VCaP (cell line): ENCODE measurements around the gene JARID2.

Experiments
- H3K27ac ChIP-seq: fragments of 450-650 bp; 2 replicates; pipeline ENCODE4 v1.5.1; 2017
- TF ChIP-seq, protein P1 (sequence below): fragments of 450-650 bp; conservative IDR thresholded peaks from 2 replicates; pipeline ENCODE4 v1.5.1; 2017; ENCODE audit warnings: mild to moderate bottlenecking, moderate library complexity

The JARID2 gene

GRCh38 chr6:15513131-15513771, 267.4 kb downstream of the JARID2 start:
- no peak overlapping the region for H3K27ac ChIP-seq
- TF ChIP-seq, protein P1, sequence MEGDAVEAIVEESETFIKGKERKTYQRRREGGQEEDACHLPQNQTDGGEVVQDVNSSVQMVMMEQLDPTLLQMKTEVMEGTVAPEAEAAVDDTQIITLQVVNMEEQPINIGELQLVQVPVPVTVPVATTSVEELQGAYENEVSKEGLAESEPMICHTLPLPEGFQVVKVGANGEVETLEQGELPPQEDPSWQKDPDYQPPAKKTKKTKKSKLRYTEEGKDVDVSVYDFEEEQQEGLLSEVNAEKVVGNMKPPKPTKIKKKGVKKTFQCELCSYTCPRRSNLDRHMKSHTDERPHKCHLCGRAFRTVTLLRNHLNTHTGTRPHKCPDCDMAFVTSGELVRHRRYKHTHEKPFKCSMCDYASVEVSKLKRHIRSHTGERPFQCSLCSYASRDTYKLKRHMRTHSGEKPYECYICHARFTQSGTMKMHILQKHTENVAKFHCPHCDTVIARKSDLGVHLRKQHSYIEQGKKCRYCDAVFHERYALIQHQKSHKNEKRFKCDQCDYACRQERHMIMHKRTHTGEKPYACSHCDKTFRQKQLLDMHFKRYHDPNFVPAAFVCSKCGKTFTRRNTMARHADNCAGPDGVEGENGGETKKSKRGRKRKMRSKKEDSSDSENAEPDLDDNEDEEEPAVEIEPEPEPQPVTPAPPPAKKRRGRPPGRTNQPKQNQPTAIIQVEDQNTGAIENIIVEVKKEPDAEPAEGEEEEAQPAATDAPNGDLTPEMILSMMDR: no peak

DNA sequence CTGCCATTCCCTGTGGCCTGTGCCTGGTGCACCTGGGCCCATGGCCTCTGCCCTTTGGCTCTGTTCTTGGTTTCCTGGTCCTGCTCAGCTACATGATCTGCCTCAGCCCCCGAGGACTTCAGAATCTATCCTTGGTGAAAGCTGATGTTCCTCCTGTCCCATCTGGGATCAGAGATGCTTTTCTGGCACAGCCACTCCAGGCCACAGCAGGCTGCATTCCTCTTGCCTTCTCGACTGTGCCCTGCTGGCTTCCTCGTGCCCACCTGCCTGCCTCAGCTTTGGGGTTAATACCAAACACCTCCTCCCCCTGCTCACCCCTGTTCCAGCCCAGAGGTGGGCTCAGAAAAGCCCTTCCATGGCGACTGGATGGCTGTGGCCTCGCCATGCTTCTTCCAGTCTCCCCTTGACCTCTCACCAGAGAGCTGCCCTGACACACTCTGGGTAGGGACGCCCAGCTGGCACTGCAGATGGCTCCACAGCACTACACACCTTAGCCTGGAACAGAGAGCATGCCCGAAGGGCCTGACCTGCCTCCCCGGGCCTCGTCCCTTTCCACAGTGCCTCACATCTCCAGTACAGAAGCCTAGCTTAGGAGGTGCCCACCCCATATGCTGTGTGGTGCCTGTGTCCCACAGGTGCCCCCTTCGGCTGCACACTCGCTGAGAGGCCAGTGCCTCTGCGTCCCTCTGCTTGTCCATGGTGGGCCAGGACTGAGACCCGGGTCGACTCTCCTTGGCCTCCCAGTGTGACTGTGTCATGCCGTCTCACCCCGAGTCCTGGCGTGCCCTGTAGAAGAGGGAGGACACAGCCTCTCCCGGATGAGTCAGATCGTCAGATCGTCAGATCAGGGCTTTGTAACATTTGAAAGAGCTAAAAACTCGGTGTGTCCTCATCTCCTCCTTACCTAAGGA, 268.2 kb downstream of the JARID2 start:
- no peak overlapping the region for H3K27ac ChIP-seq
- TF ChIP-seq, protein P1: no peak

- no peak overlapping the region for H3K27ac ChIP-seq
- TF ChIP-seq, protein P1: no peak
These were observed 269.4 kb downstream of the JARID2 start for GRCh38 chr6:15515226-15515625.

DNA sequence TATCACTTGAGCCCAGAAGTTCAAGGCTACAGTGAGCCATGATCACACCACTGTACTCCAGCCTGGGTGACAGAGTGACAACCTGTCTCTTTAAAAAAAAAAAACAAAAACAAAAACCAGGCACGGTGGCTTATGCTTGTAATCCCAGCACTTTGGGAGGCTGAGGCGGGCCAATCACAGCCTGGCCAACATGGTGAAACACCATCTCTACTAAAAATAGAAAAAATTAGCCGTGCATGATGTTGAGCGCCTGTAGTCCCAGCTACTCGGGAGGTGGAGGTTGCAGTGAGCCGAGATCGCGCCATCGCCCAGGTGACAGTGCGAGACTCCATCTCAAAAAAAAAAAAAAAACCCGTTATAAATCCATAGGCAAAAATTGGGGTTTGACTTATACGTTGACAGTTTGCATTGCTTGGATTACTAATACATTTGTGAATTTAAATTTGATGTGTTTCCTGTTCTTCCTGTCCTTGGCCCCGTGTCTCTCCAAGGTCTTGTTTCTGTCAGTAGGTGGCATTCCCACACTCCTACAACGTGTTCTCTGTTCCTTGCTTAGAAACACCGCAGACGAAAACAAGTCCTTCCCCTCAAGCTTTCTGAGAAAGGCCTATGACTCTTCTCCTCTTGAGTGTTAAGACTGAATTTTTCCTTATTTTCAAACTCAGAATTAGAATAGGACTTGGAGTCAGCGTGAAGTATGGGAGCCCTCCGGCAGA, 269.9 kb downstream of the JARID2 start:
- TF ChIP-seq, protein P1: no peak
- no peak overlapping the region for H3K27ac ChIP-seq

GRCh38 chr6:15516378-15516777, 270.5 kb downstream of the JARID2 start:
- TF ChIP-seq, protein P1: no peak
- no peak overlapping the region for H3K27ac ChIP-seq

GRCh38 chr6:15516923-15517560, 271.2 kb downstream of the JARID2 start:
- TF ChIP-seq, protein P1: no peak
- H3K27ac ChIP-seq: no peak overlapping the region
